ENCODE results near the gene KCNN1. TPM values are rescaled to one million over a fixed set of nuclear protein-coding genes. Genes with fewer than 3 reads are reported as not detected.

KCNN1 gene
- total RNA-seq, 1 experiment from 2014 or later = 9.2 TPM

GRCh38 chr19:18013210-18014111, 46.6 kb downstream of the KCNN1 start:
- Histone ChIP-seq H2AFZ (ENCODE audit: low read length) (no peak overlapping the region), H3K14ac (ENCODE audit: insufficient read depth, low read length) (no peak overlapping the region), H3K27ac (ENCODE audit: insufficient read length, low read depth, low read length) (no peak overlapping the region), H2BK120ac (ENCODE audit: low read depth, low read length, poor library complexity, severe bottlenecking) (no peak overlapping the region), H3K4me1 (ENCODE audit: insufficient read depth, low read length) (no peaks in the 10 kb centered on the region), H3K9ac (ENCODE audit: extremely low read depth, insufficient read length, low read length) (no peak overlapping the region), H3K27me3 (ENCODE audit: insufficient read depth, low read length) (no peaks in the 10 kb centered on the region), H2BK5ac (ENCODE audit: insufficient read length, low read length) (no peak overlapping the region), H3K79me2 (ENCODE audit: insufficient read depth, low read length) (no peaks in the 10 kb centered on the region), H3T11ph (ENCODE audit: low read length) (no peak overlapping the region), H3K4ac (ENCODE audit: low read depth, low read length) (no peak overlapping the region), H3K23ac (ENCODE audit: insufficient read length, low read depth, low read length) (no peak overlapping the region), H2BK15ac (ENCODE audit: low read depth, low read length) (no peak overlapping the region), H4K8ac (replicated peaks; ENCODE audit: insufficient read length, low read depth, low read length) (no peak overlapping the region), H4K91ac (ENCODE audit: insufficient read length, low read depth, low read length) (no peak overlapping the region), H4K5ac (ENCODE audit: insufficient read length, low read depth, low read length) (no peak overlapping the region), H3K56ac (ENCODE audit: insufficient read length, low read depth, low read length) (no peak overlapping the region), H2AK5ac (ENCODE audit: insufficient read length, low read length) (no peak overlapping the region), H2BK20ac (ENCODE audit: low read depth, low read length, poor library complexity, severe bottlenecking) (no peak overlapping the region), H2BK12ac (ENCODE audit: insufficient read length, low read depth, low read length) (no peak overlapping the region), H3K23me2 (ENCODE audit: insufficient read length, low read depth, low read length, poor library complexity, severe bottlenecking) (no peaks in the 10 kb centered on the region), H3K4me2 (ENCODE audit: insufficient read depth, insufficient read length, low read length) (no peak overlapping the region), H3K79me1 (ENCODE audit: insufficient read depth, low read depth, low read length, poor library complexity, severe bottlenecking) (no peaks in the 10 kb centered on the region), H3K9me3 (ENCODE audit: control insufficient read depth, low read depth, low read length) (no peaks in the 10 kb centered on the region), H3K18ac (ENCODE audit: insufficient read length, low read depth, low read length) (no peak overlapping the region), H4K20me1 (ENCODE audit: control insufficient read depth, insufficient read depth, insufficient read length) (no peaks in the 10 kb centered on the region)
- TF ChIP-seq CTCF (conservative IDR thresholded peaks at IDR 0.05) = no peak
- Mint-ChIP-seq H3K4me3 (no peak overlapping the region), H3K4me1 (peaks cover 0 to 6% of the 10 kb centered on the region in 2 experiments; a peak in 1 of 4 replicates), H3K36me3 (ENCODE audit: insufficient read depth in 1 of 3, low read depth in 3 of 3) (peaks cover 0 to 14% (median 8%) of the 10 kb centered on the region in 3 experiments; a peak in 6 of 7 replicates), H3K27me3 (ENCODE audit: low read depth) (no peaks in the 10 kb centered on the region), H3K9me3 (no peaks in the 10 kb centered on the region), H3K27ac (peak overlapping the region in 1 of 3 experiments; percentile 75; a peak in 2 of 7 replicates)
- DNase-seq = no peak
- no CpG with 5 or more reads among the region's 17 CpGs for WGBS (ENCODE audit: extremely low coverage, insufficient read length, low lambda C conversion rate)

All from H9 (cell line).